ENCODE measurements around the gene NUMBL. TPM values are rescaled to one million over a fixed set of nuclear protein-coding genes. Genes with fewer than 3 reads are reported as not detected.

The NUMBL gene
- total RNA-seq, 2 experiments from 2014 or later, result 4.9 to 8.9 TPM

DNA sequence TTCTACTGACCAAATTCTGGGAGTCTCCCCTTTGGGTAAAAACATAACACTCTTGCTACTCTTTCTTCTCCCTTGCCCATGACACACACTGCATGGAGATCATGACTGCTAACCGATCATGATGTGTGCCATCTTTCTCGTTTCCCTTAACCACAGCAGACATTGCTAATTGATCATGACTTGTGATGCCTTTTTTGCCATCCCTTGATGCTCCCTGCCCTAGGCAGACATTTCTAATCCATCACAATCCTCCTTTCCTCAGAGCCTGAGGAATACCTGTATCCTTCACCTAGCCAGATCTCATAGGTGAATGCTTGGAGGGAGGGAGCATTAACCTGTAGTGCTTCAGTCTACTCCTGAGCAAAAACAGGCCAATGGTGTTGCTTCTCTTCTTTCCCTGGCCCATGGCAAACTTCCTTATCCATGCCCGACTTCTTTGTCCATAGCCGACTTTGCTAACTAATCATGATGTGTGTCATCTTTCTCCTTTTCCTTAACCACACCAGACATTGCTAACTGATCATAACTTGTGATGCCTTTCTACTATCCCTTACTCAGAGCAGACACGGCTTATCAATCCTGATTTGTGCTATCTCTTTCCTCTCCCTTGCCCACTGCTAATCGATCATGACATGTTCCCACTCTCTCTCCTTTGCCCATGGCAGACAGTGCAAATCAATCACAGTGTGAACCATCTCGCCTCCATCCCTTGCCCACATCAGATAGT, 17.7 kb downstream of the NUMBL start:
- no peaks in the 10 kb centered on the region for H3K4me1 ChIP-seq (ENCODE audit: insufficient read depth, low read length, poor library complexity, severe bottlenecking)
- no peaks in the 10 kb centered on the region for H3K79me2 ChIP-seq (ENCODE audit: insufficient read depth, low read depth, low read length)
- no peak overlapping the region for H2AFZ ChIP-seq (ENCODE audit: low read length)
- H3K36me3 ChIP-seq (ENCODE audit: insufficient read depth, low read length), result 0 out of 2 replicates have a peak, but pooled peaks cover 10% of the 10 kb centered on the region
- intact Hi-C loops (cut with micrococcal nuclease; ENCODE audit: unreplicated experiment), result no loop called here
- TF ChIP-seq, protein P1, sequence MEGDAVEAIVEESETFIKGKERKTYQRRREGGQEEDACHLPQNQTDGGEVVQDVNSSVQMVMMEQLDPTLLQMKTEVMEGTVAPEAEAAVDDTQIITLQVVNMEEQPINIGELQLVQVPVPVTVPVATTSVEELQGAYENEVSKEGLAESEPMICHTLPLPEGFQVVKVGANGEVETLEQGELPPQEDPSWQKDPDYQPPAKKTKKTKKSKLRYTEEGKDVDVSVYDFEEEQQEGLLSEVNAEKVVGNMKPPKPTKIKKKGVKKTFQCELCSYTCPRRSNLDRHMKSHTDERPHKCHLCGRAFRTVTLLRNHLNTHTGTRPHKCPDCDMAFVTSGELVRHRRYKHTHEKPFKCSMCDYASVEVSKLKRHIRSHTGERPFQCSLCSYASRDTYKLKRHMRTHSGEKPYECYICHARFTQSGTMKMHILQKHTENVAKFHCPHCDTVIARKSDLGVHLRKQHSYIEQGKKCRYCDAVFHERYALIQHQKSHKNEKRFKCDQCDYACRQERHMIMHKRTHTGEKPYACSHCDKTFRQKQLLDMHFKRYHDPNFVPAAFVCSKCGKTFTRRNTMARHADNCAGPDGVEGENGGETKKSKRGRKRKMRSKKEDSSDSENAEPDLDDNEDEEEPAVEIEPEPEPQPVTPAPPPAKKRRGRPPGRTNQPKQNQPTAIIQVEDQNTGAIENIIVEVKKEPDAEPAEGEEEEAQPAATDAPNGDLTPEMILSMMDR (conservative IDR thresholded peaks at IDR 0.05; ENCODE audit: low read length), result no peak
- no peak for TF ChIP-seq EZH2phosphoT487 (IDR thresholded peaks at IDR 0.05; ENCODE audit: borderline replicate concordance, low read depth, low read length)
- no peak overlapping the region for H3K4me2 ChIP-seq (ENCODE audit: low read length)
- no TSS peak for BruUV-seq (replicated peaks)
- no peak overlapping the region for H3K4me3 ChIP-seq (ENCODE audit: low read depth, low read length, poor library complexity, severe bottlenecking)
- H3K9me3 ChIP-seq (ENCODE audit: low read length), result no peaks in the 10 kb centered on the region
- no peaks in the 10 kb centered on the region for H4K20me1 ChIP-seq (ENCODE audit: insufficient read depth, low read length)
- no peaks in the 10 kb centered on the region for H3K9me2 ChIP-seq (ENCODE audit: insufficient read depth, low read length)
- ChIA-PET CTCF (ENCODE audit: unreplicated experiment) (no interaction called here), POLR2A (no interaction called here)
- H3K27ac ChIP-seq (ENCODE audit: low read depth, low read length, poor library complexity, severe bottlenecking), result no peak overlapping the region
- no peak for DNase-seq (ENCODE audit: low spot score)

DNA sequence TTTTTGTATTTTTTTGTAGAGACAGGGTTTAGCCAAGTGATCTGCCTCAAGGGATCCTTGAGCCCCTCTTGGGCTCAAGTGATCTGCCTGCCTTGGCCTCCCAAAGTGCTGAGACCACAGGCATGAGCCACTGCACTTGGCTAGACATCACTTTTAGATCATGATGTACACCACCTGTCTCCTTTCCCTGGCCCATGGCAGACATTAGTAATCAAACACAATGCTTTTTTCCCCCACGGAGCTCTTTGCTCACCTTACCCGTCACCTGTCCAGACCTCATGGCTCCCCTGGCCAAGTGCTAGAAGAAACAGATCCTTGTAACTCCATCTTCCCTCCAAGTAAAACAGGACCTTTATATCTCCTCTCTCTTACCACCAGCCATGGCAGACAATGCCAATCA, 18.4 kb downstream of the NUMBL start:
- no peak overlapping the region for H3K4me2 ChIP-seq (ENCODE audit: low read length)
- no peak for DNase-seq (ENCODE audit: low spot score)
- TF ChIP-seq, protein P1 (conservative IDR thresholded peaks at IDR 0.05; ENCODE audit: low read length), result no peak
- no peak for TF ChIP-seq EZH2phosphoT487 (IDR thresholded peaks at IDR 0.05; ENCODE audit: borderline replicate concordance, low read depth, low read length)
- H4K20me1 ChIP-seq (ENCODE audit: insufficient read depth, low read length), result no peaks in the 10 kb centered on the region
- H3K4me3 ChIP-seq (ENCODE audit: low read depth, low read length, poor library complexity, severe bottlenecking), result no peak overlapping the region
- BruUV-seq (replicated peaks), result no TSS peak
- H2AFZ ChIP-seq (ENCODE audit: low read length), result no peak overlapping the region
- no peaks in the 10 kb centered on the region for H3K4me1 ChIP-seq (ENCODE audit: insufficient read depth, low read length, poor library complexity, severe bottlenecking)
- no peaks in the 10 kb centered on the region for H3K9me3 ChIP-seq (ENCODE audit: low read length)
- intact Hi-C loops (cut with micrococcal nuclease; ENCODE audit: unreplicated experiment), result no loop called here
- 0 out of 2 replicates have a peak, but pooled peaks cover 10% of the 10 kb centered on the region for H3K36me3 ChIP-seq (ENCODE audit: insufficient read depth, low read length)
- no peaks in the 10 kb centered on the region for H3K9me2 ChIP-seq (ENCODE audit: insufficient read depth, low read length)
- H3K27ac ChIP-seq (ENCODE audit: low read depth, low read length, poor library complexity, severe bottlenecking), result no peak overlapping the region
- ChIA-PET CTCF (ENCODE audit: unreplicated experiment) (no interaction called here), POLR2A (no interaction called here)
- H3K79me2 ChIP-seq (ENCODE audit: insufficient read depth, low read depth, low read length), result no peaks in the 10 kb centered on the region

DNA sequence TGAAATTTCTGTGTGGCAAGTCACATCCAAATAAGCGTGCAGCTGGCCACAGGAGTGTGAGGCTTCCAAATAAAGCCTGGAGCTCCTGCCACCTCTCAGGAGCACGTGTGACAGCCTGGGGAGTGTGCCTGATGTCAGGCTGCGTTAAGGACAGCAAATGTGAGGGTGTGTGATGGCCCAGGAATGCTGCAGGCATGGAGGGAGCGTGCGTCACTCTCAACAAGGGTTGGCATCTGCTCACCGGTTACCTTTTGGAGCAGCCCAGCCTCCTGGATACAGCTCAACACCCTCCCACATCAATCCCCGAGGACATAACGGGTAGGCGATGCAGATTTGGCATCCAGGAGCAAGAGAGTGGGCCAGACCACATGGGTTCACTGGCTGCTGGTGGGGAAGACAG, 19.0 kb downstream of the NUMBL start:
- ChIA-PET CTCF (ENCODE audit: unreplicated experiment) (no interaction called here), POLR2A (no interaction called here)
- Histone ChIP-seq H3K79me2 (ENCODE audit: insufficient read depth, low read depth, low read length) (no peaks in the 10 kb centered on the region), H3K4me1 (ENCODE audit: insufficient read depth, low read length, poor library complexity, severe bottlenecking) (no peaks in the 10 kb centered on the region), H3K36me3 (ENCODE audit: insufficient read depth, low read length) (0 out of 2 replicates have a peak, but pooled peaks cover 10% of the 10 kb centered on the region), H3K4me2 (ENCODE audit: low read length) (no peak overlapping the region), H4K20me1 (ENCODE audit: insufficient read depth, low read length) (no peaks in the 10 kb centered on the region), H3K27ac (ENCODE audit: low read depth, low read length, poor library complexity, severe bottlenecking) (no peak overlapping the region), H3K4me3 (ENCODE audit: low read depth, low read length, poor library complexity, severe bottlenecking) (no peak overlapping the region), H3K9me2 (ENCODE audit: insufficient read depth, low read length) (no peaks in the 10 kb centered on the region), H3K9me3 (ENCODE audit: low read length) (no peaks in the 10 kb centered on the region), H2AFZ (ENCODE audit: low read length) (no peak overlapping the region)
- TF ChIP-seq, protein P1 (conservative IDR thresholded peaks at IDR 0.05; ENCODE audit: low read length), result no peak
- TF ChIP-seq EZH2phosphoT487 (IDR thresholded peaks at IDR 0.05; ENCODE audit: borderline replicate concordance, low read depth, low read length), result no peak
- intact Hi-C loops (cut with micrococcal nuclease; ENCODE audit: unreplicated experiment), result no loop called here
- no peak for DNase-seq (ENCODE audit: low spot score)
- BruUV-seq (replicated peaks), result no TSS peak
